K562 (cell line): Measurements from ENCODE around the gene WDR90. TPM values are rescaled to one million over a fixed set of nuclear protein-coding genes. Genes with fewer than 3 reads are reported as not detected.

ENCODE experiments used
- ATAC-seq: fragments of 200-7000 bp; cut with Tn5 transposase; 3 replicates; pipeline ENCODE4 v1.9.1; 2020; ENCODE audit warnings: moderate library complexity
- BruUV-seq: library from RNA; stranded (reverse); fragments of 400-500 nt; replicated peaks from 2 replicates; lab custom pipeline; 2021; lab: Mats Ljungman, UMichigan
- CTCF ChIA-PET: fragments of 300-600 bp; formaldehyde crosslinking; extraction: SDS; loops from one replicate; lab custom pipeline; 2021; ENCODE audit warnings: low intra/inter-chr PET ratio; lab: Yijun Ruan, JAX
- POLR2A ChIA-PET: fragments of 300-600, 350-650 bp; sonication (Branson Sonifier 250); formaldehyde crosslinking; extraction: SDS; loops from one replicate; lab custom pipeline; 2021; ENCODE audit warnings: antibody characterized with exemption, inconsistent platforms; lab: Yijun Ruan, JAX
- DNase-seq, 4 experiments: peaks; one replicate each; pipeline versions ENCODE4 v3.0.0 to v3.0.0-alpha.2; 2011 to 2018; ENCODE audit warnings: low spot score in 3 of 4, mixed read lengths in 3 of 4; ENCODE audit errors: extremely low read depth in 1 of 4
- FAIRE-seq: peaks from 2 replicates; lab custom pipeline; 2011; peaks lifted over from hg19 to GRCh38; lab: Jason Lieb, UNC
- H2AFZ ChIP-seq: 2 replicates; pipeline ENCODE4 v1.6.0; 2011; ENCODE audit warnings: low read depth, low read length, control low read depth, inconsistent platforms
- H3K27ac ChIP-seq: fragments of 200-600 bp; 3 replicates; pipeline ENCODE4 v1.8.0; 2011; ENCODE audit warnings: low read depth, mild to moderate bottlenecking, control low read depth, inconsistent platforms, low read length, moderate library complexity, mixed read lengths; ENCODE audit errors: extremely low read depth
- H3K27me3 ChIP-seq, 2 experiments: fragments of 300-600 bp in 1 of 2; 2 replicates in 1 of 2; 3 replicates in 1 of 2; pipeline versions ENCODE4 v1.6.0 to v1.8.0; 2011; ENCODE audit warnings: inconsistent platforms in 2 of 2, low read length in 2 of 2, mild to moderate bottlenecking in 1 of 2, mixed read lengths in 1 of 2, moderate library complexity in 1 of 2; ENCODE audit not compliant: control insufficient read depth in 2 of 2, insufficient read depth in 2 of 2
- H3K36me3 ChIP-seq: fragments of 300-600 bp; 3 replicates; pipeline ENCODE4 v1.8.0; 2011; ENCODE audit warnings: mild to moderate bottlenecking, low read length, inconsistent platforms; ENCODE audit not compliant: control insufficient read depth, insufficient read depth
- H3K4me1 ChIP-seq, 2 experiments: fragments of 200-600 bp in 1 of 2; replicated peaks in 1 of 2; 2 replicates in 1 of 2; 3 replicates in 1 of 2; pipeline versions ENCODE4 v1.5.1 to v1.8.0; 2011; ENCODE audit warnings: inconsistent platforms in 2 of 2, low read length in 2 of 2, mild to moderate bottlenecking in 1 of 2, mixed read lengths in 1 of 2, moderate library complexity in 1 of 2; ENCODE audit not compliant: control insufficient read depth in 2 of 2, insufficient read depth in 2 of 2
- H3K4me2 ChIP-seq: 2 replicates; pipeline ENCODE4 v1.6.1; 2011; ENCODE audit warnings: low read length, control low read depth, inconsistent platforms, mixed read lengths; ENCODE audit not compliant: insufficient read depth
- H3K4me3 ChIP-seq: fragments of 200-600 bp; sonication (generic), shearing (Covaris generic); 2 replicates; pipeline ENCODE4 v1.5.1; 2016; ENCODE audit warnings: control low read depth, inconsistent platforms
- H3K79me2 ChIP-seq: fragments of 200-600 bp; 3 replicates; pipeline ENCODE4 v1.8.0; 2011; ENCODE audit warnings: low read length, inconsistent platforms; ENCODE audit not compliant: control insufficient read depth, insufficient read depth
- H3K9ac ChIP-seq, 2 experiments: 2 replicates each; pipeline versions ENCODE4 v1.6.0 to v1.6.1; 2011; ENCODE audit warnings: low read depth in 2 of 2, low read length in 2 of 2, control low read depth in 1 of 2, inconsistent platforms in 1 of 2, mild to moderate bottlenecking in 1 of 2, mixed read lengths in 1 of 2; ENCODE audit not compliant: insufficient read depth in 1 of 2
- H3K9me1 ChIP-seq: one replicate; pipeline ENCODE4 v1.6.0; 2011; ENCODE audit warnings: inconsistent platforms, mild to moderate bottlenecking, low read length, moderate library complexity; ENCODE audit not compliant: control insufficient read depth, insufficient read depth
- H3K9me3 ChIP-seq: replicated peaks from 2 replicates; pipeline ENCODE4 v1.5.1; 2011; ENCODE audit warnings: low read depth, low read length, inconsistent platforms; ENCODE audit not compliant: control insufficient read depth, insufficient read depth
- H4K20me1 ChIP-seq: replicated peaks from 2 replicates; pipeline ENCODE4 v1.6.1; 2011; ENCODE audit warnings: low read length, inconsistent platforms, mixed read lengths; ENCODE audit not compliant: control insufficient read depth, insufficient read depth
- CTCF ChIP-seq, 3 experiments: IDR thresholded peaks in 2 of 3; conservative IDR thresholded peaks in 1 of 3; 2 replicates each; pipeline ENCODE4 v1.5.1; 2011 to 2012; ENCODE audit warnings: low read length in 3 of 3, mild to moderate bottlenecking in 3 of 3, control low read depth in 2 of 3, improper control_type of control experiment in 1 of 3, inconsistent platforms in 1 of 3, low read depth in 1 of 3, mixed read lengths in 1 of 3, moderate library complexity in 1 of 3; ENCODE audit not compliant: insufficient read depth in 2 of 3
- TOE1 ChIP-seq, 2 experiments: fragments of 450-650 bp in 1 of 2; sonication (generic) in 1 of 2; formaldehyde crosslinking in 1 of 2; IDR thresholded peaks; 2 replicates each; pipeline versions ENCODE4 v1.7.1 to v1.8.0; 2016 to 2022; ENCODE audit warnings: borderline replicate concordance in 2 of 2, mild to moderate bottlenecking in 2 of 2, antibody characterized with exemption in 1 of 2, inconsistent platforms in 1 of 2, low read depth in 1 of 2, missing genetic modification reagents in 1 of 2, moderate library complexity in 1 of 2
- ZBTB33 ChIP-seq: sonication (generic); formaldehyde crosslinking; IDR thresholded peaks from 2 replicates; pipeline ENCODE4 v1.8.1; 2023; ENCODE audit warnings: mild to moderate bottlenecking, missing genetic modification reagents
- ZBTB7A ChIP-seq: IDR thresholded peaks from 2 replicates; pipeline ENCODE4 v1.6.1; 2011; ENCODE audit warnings: low read depth, mild to moderate bottlenecking, low read length, moderate library complexity, borderline replicate concordance; ENCODE audit not compliant: control insufficient read depth
- ZC3H4 ChIP-seq: sonication (generic); formaldehyde crosslinking; IDR thresholded peaks from 2 replicates; pipeline ENCODE4 v1.9.0; 2021; ENCODE audit warnings: missing genetic modification reagents, borderline replicate concordance
- WGBS: fragments of 100-300 bp; shearing (Covaris generic); methylation state at CpG from one replicate; pipeline ENCODE4 v1.1.6; 2016; ENCODE audit warnings: low coverage, mixed read lengths; ENCODE audit not compliant: insufficient coverage; ENCODE audit errors: missing lambda C conversion rate; 5-methylcytosine and 5-hydroxymethylcytosine counted together
- in situ Hi-C: fragments of 300-500 bp; cut with MboI; formaldehyde crosslinking; loops from 4 replicates; pipeline ENCODE4 v1.15.0; 2018; ENCODE audit warnings: inconsistent platforms, mixed read lengths
- intact Hi-C: fragments of 100-400 bp; cut with micrococcal nuclease; formaldehyde crosslinking; loops from 2 replicates; pipeline ENCODE4 v1.14.2; 2022
- polyA plus RNA-seq, 8 experiments: library from polyadenylated mRNA; depleted of rRNA in 4 of 8; stranded (reverse) in 5 of 8; unstranded in 3 of 8; fragments of >200 nt; fragmentation: Nextera tagmentation in 2 of 8; fragmentation: Illumina TruSeq in 1 of 8; extraction: Ambion mirVana in 2 of 8; extraction: Trizol in 1 of 8; gene quantifications; 2 replicates each; pipeline versions ENCODE4 v1.2.1 to v1.2.3, GENCODE V29; 2011 to 2014; ENCODE audit warnings: inconsistent platforms in 1 of 8, missing spikeins in 1 of 8
- total RNA-seq, 7 experiments: library from RNA; depleted of rRNA in 6 of 7; stranded (reverse); fragments of >200 nt in 6 of 7; fragmentation: Illumina TruSeq in 2 of 7; extraction: Trizol in 2 of 7; gene quantifications; 2 replicates each; pipeline versions ENCODE4 v1.2.1 to v1.2.3, GENCODE V29; 2011 to 2021; ENCODE audit warnings: low replicate concordance in 1 of 7

Gene WDR90
- total and polyA plus RNA-seq, 9 of the 15 experiments (the other 6 are each of a cell fraction or from before 2014, with no cell fraction given): 0.44 to 12.6 (median 3.3) TPM

DNA sequence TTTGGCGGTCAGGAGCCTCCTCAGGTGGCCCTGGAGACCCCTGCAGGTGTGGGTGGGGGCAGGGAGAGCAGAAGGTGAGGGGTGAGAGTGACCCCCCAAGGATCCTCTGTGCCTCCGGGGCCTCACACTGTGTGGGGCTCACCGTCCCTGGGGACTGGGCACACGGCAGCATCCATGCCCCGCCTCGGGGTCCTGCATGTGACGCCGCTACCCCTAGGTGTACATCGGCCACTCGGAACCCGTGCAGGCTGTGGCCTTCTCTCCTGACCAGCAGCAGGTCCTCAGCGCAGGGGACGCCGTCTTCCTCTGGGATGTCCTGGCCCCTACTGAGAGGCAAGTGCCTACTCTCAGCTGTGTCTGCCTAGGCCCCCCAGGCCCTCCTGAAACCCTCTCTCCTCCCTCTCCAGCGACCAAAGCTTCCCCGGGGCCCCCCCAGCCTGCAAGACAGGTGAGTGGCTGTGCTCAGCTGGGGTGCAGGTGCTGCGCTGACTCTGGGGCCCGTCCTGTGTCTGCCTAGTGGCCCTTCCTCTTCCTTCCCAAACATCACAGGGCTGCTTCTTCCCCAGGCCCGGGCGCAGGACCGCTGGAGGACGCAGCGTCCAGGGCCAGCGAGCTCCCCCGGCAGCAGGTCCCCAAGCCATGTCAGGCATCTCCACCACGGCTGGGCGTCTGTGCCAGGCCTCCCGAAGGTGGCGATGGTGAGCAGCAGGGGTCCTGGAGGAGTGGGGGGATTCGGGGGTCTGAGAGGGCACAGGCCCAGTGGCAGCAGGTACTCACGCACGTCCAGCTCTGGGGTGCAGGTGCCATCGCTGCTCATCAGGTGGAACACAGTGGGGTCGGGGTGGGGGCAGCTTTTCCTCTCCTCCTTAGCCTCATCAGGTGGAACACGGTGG is 9.8 kb downstream of the WDR90 start:
- FAIRE-seq (no peak), DNase-seq (no peak), ATAC-seq (no peak)
- in situ Hi-C loops: no loop called here
- no peaks in the 10 kb centered on the region for H4K20me1 ChIP-seq
- WGBS: 76% methylated on average over 19 of the region's 35 CpGs
- no peak overlapping the region; a peak in 1 of 4 replicates for H3K9ac ChIP-seq
- no peaks in the 10 kb centered on the region for H3K36me3 ChIP-seq
- no TSS peak for BruUV-seq
- H2AFZ ChIP-seq: no peak overlapping the region
- H3K27me3 ChIP-seq: no peaks in the 10 kb centered on the region
- no peaks in the 10 kb centered on the region for H3K9me3 ChIP-seq
- TF ChIP-seq TOE1 (IDR thresholded peaks at IDR 0.05; ENCODE audit: borderline replicate concordance) (no peak), TOE1 (CRISPR knock-in tag; IDR thresholded peaks at IDR 0.05; ENCODE audit: borderline replicate concordance, low read depth) (no peak), ZBTB7A (peak; percentile 68; the same call in 1 of the 2 replicates), CTCF (IDR thresholded peaks at IDR 0.05 in 2 of 3, conservative IDR thresholded peaks at IDR 0.05 in 1 of 3; ENCODE audit: insufficient read depth in 2 of 3, low read depth in 1 of 3, low read length in 3 of 3) (0 out of 6 replicates have a peak, but pooled peaks of 1 of the 3 experiments have one; percentile 8), ZBTB33 (CRISPR knock-in tag) (0 out of 2 replicates have a peak, but pooled peaks have one; percentile 54), ZC3H4 (no peak)
- H3K9me1 ChIP-seq: no peaks in the 10 kb centered on the region
- no peak overlapping the region for H3K27ac ChIP-seq
- no peak overlapping the region for H3K4me3 ChIP-seq
- ChIA-PET POLR2A (interaction anchor here (0.6 to 1.4 kb wide), 5 partner anchors 8 to 650 kb away, joined by 3 to 6 read pairs (median 3); partner anchors contain the start of gene WDR90), CTCF (no interaction called here)
- no peak overlapping the region for H3K4me2 ChIP-seq
- H3K79me2 ChIP-seq: no peaks in the 10 kb centered on the region; the same call in 2 of the 3 replicates
- peaks cover 2 to 91% of the 10 kb centered on the region in 2 experiments; a peak in 4 of 5 replicates for H3K4me1 ChIP-seq
- intact Hi-C loops: no loop called here
